Effector CD8-positive, alpha-beta T cell (primary cell): ENCODE data around the gene TLE5.

Experiments
- DNase-seq: peaks from one replicate; lab custom pipeline; 2025; lab: John Stamatoyannopoulos, UW
- total RNA-seq, 4 experiments: gene quantifications; one replicate each; lab custom pipeline; 2026; lab: John Stamatoyannopoulos, UW

TLE5 gene, protein sequence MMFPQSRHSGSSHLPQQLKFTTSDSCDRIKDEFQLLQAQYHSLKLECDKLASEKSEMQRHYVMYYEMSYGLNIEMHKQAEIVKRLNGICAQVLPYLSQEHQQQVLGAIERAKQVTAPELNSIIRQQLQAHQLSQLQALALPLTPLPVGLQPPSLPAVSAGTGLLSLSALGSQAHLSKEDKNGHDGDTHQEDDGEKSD
- 221 to 359 (median 314) reads per million in 4 experiments for total RNA-seq

- DNase-seq = peak; percentile 48
These were observed at the start of gene TLE5 for GRCh38 chr19:3062165-3063105. Gene TLE5, minus strand, starts transcription at chr19:3062495. Its CDS starts 295 bp downstream, at chr19:3062200.

- DNase-seq = no peak
These were observed 49.4 kb upstream of the TLE5 start for GRCh38 chr19:3111586-3112247.

GRCh38 chr19:3110126-3110825 is 48.0 kb upstream of the TLE5 start:
- no peak for DNase-seq

- no peak for DNase-seq
These were observed 47.2 kb upstream of the TLE5 start for GRCh38 chr19:3109491-3109890.

DNA sequence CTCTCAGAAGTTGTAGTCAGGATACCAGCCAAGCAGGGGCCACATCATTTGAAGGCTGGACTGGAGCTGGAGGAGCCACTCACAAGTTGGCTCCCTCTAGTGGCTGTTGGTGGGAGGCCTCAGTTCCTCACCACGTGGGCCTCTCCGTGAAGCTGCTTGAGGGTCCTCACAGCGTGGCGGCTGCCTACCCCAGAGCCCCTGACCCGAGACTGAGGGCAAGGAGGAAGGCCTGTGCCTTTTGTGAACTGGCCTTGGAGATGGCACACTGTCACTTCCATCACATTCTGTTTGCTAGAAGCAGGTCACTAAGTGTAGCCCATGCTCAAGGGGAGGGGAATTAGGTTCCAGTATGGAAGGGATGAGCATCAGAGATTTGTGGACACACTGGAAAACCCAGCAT is 46.5 kb upstream of the TLE5 start:
- DNase-seq = peak; percentile 57

- DNase-seq = no peak
These were observed 45.4 kb upstream of the TLE5 start for GRCh38 chr19:3107658-3108057.

DNA sequence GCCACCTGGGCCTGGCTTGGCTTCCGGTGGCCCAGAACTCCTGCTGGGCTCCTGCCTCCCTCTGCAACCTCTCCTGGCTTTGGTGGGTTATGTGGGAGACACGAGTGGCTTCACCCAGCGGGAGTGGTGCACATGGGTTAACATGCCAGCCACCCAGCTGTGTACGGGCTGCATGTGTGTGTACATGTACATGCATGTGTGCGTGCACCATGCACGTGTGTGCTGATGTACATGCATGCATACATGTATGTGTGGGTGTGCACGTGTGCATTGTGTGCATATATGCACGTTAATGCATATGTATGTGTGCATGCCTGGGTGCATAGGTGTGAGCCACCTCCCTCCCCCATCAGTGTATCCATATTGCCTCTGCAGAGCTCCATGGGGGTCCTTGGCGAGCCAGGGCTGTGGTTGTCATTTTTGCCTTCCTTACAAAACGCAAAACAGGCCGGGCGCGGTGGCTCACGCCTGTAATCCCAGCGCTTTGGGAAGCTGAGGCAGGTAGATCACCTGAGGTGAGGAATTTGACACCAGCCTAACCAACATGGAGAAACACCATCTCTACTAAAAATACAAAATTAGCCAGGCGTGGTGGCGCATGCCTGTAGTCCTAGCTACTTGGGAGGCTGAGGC is 44.3 kb upstream of the TLE5 start:
- no peak for DNase-seq

DNA sequence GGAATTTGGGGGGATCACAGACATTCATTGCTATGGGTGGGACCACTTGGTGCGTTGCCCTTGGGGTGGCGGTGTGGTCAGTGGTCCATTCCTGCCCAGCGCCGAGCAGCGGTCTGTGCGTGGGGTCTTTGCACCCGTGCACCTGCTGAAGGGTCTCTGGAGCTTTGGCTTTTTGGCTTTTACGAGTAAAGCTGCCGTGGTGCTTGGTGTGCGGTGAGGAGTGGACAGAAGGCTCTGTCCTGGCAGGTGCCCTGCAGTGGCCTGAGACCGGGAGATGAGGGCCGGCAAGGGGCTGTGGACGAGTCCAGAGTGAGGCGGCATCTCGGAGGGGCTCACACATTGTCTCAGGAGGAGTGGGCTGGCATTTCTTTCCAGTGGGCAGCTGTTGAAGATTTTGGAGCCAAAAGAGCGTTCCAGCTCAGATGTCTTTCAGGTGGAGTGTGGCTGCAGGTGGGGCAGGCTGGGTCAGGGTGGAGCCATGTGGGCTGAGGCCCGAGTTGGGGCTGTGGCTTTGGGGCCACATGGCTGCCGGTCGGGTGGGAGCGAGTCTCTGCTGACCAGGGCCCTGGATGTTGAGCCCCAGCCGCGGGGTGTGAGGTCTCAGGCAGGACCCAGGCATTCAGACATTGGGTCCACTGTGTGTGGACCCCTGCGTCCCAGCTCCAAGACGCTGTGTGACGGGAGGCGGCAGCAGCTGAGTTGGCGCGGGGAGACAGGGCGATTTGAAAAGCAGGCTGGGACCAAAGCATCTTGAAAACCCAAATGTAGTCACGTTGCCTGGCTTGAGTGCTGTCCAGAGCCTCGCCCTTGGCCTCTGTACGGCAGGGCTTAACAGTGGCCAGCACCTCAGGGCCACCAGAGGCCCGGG is 43.6 kb upstream of the TLE5 start:
- DNase-seq = no peak

- no peak for DNase-seq
These were observed 42.4 kb upstream of the TLE5 start for GRCh38 chr19:3104708-3104983.

GRCh38 chr19:3102239-3103140 is 40.2 kb upstream of the TLE5 start:
- no peak for DNase-seq

DNA sequence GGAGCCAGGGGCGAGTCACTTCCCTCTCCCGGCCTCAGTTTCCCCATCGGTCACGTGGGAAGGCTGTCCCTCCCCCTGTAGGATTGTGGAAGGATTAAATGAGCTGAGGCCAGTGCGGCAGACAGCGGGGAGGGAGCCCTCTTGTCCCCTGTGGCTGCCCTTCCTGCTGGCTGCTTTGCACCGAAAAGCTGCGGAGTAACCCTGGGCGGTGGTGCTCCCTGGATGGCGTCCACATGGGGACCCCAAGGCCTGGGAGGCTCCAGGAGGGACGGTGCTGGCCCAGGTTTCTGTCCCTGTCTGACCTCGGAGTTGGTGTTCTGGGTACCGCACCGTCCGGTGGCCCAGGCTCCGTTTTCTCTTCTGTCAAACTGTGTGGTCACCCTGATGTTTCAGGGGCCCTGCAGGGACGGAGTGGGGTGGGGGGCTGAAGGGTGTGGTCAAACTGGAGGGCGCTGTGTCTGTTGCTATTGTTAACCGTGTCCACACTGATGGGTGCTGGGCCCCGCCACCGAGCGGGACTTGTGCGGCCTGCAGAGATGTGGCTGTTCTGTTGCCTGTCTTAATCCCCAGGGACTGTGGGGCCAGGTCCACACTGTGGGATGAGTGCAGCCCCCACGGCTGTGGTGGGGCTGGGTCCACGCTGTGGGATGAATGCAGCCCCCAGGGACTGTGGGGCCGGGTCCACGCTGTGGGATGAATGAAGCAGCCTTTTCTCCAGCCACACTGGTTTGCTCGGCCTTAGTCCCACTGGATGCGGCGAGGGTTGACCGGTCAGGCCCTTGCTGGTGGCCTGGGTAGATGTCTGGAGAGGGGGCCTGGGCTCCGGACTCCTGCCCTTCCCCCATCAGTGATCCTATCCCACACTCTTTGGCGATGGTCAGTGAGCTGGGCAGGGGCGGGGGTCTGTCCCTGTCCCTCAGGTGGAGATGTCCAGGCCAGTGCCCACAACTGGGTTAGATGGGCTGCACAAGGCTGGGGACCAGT is 38.7 kb upstream of the TLE5 start:
- DNase-seq = no peak

DNA sequence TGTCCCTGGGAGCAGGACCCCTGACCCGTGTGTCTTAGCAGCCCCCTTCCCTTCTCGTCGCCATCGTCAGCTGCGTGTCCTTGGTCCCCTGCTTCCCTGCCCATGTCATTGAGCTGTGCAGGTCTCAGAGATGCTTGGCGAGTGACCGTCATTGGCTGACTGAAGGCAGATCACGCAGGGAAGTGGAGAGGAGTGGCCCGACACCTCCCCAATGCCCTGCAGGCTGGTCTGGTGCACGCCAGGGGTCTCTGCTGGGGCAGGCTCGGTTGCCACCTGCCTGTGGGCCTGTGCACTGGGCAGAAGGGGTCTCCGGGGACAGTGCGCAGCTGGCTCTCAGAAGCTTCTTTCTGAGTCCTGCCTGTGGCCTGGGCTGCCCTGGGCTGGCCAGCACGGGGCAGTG is 38.0 kb upstream of the TLE5 start:
- DNase-seq = no peak

- DNase-seq = no peak
These were observed 37.3 kb upstream of the TLE5 start for GRCh38 chr19:3099347-3100145.

DNA sequence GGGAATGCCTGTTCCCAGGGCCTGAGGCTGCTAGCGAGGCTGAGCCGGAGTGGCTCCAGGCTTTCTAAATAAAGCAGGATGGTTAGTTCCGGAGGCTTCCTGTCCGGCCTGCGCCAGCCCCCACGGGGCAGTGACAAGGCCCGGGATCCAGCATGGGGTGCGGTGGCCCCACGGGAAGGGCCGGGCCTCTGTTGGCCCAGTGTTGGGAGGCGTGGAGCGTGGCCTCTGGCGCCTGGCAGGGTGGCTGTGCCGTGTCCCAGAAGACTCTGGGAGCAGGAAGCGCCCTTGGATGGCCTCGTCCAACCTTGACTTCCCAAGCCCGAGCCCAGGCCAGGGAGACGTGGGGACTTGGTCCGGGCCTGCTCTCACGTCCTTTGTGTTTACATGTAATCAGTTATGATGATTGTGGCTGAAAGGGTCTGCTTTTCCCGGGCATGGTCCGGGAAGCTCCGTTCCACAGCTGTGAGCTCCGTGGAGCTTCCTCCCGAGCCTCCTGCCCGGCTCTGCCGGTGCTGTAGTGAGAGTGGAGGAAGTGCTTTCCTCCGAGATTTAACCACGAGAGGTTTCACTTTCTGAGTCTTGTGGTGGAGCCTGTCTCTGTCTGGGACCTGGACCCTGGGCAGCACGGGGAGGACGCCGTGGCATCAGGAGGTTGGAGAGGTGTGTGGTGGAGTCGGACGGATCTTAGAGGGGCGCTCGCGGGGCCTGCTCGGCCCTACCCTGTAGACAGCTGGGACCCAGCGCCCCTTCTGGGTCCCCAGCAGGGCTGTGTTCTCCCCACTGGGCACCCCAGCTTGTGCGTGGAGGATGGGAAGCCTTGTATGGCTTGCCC is 36.4 kb upstream of the TLE5 start:
- no peak for DNase-seq

GRCh38 chr19:3098141-3098514 is 35.8 kb upstream of the TLE5 start:
- DNase-seq = no peak

DNA sequence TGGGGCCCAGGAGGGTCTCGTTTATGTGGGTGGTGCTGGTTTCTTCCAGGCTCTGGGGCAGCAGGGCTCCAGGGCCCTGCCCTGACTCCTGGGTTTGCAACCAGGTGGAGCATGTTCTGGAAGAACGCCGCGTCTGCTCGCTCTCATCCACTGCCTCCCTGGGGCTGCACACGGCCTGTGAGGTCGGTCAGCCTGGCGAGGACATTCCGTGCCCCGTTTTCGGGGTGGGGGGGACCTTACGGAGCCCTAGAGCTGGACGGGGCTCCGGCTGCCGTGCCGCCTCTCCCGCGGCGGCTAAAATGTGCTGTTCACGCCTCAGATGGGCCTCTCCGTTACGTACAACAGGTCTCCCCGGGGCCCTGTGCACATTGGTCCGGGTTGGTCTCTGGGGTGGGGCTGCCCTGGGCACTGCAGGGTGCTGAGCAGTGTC is 35.2 kb upstream of the TLE5 start:
- no peak for DNase-seq

DNA sequence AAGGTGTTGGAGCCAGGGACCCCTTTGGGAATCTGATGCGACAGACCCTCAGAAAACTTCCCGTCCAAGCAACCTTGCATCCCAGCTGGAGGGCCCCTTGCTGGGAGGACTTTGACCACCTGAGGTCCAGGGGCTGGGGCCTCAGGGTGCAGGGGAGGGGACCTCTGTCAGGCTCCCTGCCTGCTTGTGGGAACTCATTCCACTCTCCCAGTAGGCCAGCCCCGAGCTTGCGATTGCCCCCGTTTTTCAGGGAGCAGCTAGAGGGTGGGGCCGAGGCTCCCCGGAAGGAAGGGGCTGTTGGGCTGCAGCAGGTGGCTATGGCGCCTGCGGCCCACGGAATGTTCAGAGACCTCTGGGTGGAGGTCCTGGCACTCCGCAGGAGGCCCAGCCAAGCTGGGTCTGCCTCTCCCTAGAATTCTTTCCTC is 34.6 kb upstream of the TLE5 start:
- DNase-seq = no peak
